Uterus (tissue), 4 donors: ENCODE results near the gene ASB12. TPM values are rescaled to one million over a fixed set of nuclear protein-coding genes. Genes with fewer than 3 reads are reported as not detected.

ENCODE experiments used
- DNase-seq, 2 donors: peaks; one replicate each; pipeline ENCODE4 v3.0.0-alpha.2; 2019 to 2020
- H3K27ac ChIP-seq, 2 donors: fragments of 200-600 bp; sonication (generic); 1 replicate in 1 of 2; 2 replicates in 1 of 2; pipeline ENCODE4 v1.5.1; 2016 to 2018
- H3K27me3 ChIP-seq, 2 donors: fragments of 200-600 bp; sonication (generic); one replicate each; pipeline ENCODE4 v1.5.1; 2018 to 2019; ENCODE audit warnings: control low read depth in 1 of 2
- H3K36me3 ChIP-seq, 2 donors: fragments of 200-600 bp; sonication (generic); one replicate each; pipeline ENCODE4 v1.5.1; 2019; ENCODE audit warnings: control low read depth in 1 of 2
- H3K4me1 ChIP-seq, 2 donors: fragments of 200-600 bp; sonication (generic); one replicate each; pipeline ENCODE4 v1.5.1; 2018 to 2019; ENCODE audit warnings: control low read depth in 1 of 2
- H3K4me3 ChIP-seq, 2 donors: fragments of 200-600 bp; sonication (generic); 1 replicate in 1 of 2; 2 replicates in 1 of 2; pipeline ENCODE4 v1.5.1; 2018 to 2019; ENCODE audit warnings: mild to moderate bottlenecking in 1 of 2
- H3K9me3 ChIP-seq, 2 donors: fragments of 200-600 bp; sonication (generic); one replicate each; pipeline ENCODE4 v1.5.1; 2019; ENCODE audit warnings: control low read depth in 1 of 2
- POLR2A ChIP-seq, 2 donors: fragments of 450-650 bp; IDR thresholded peaks; one replicate each; pipeline ENCODE4 v1.6.1; 2016; ENCODE audit warnings: antibody characterized with exemption in 2 of 2, mild to moderate bottlenecking in 1 of 2, moderate library complexity in 1 of 2
- intact Hi-C: fragments of 100-400 bp; cut with DNase I; formaldehyde crosslinking; loops from one replicate; pipeline ENCODE4 v1.15.1; 2023; ENCODE audit warnings: low total_unique reads
- total RNA-seq, 4 donors: library from RNA; depleted of rRNA in 3 of 4; stranded (reverse); fragments of >200 nt in 3 of 4; gene quantifications; one replicate each; pipeline versions ENCODE4 v1.1.0 to v1.2.4, GENCODE V29; 2014 to 2023
- TF ChIP-seq, protein P1 (sequence below), 4 experiments: fragments of 200-600 bp in 2 of 4; fragments of 450-650 bp in 2 of 4; sonication (generic) in 2 of 4; IDR thresholded peaks; one replicate each; pipeline ENCODE4 v1.5.1; 2016 to 2019; ENCODE audit warnings: antibody characterized with exemption in 4 of 4, mild to moderate bottlenecking in 2 of 4, moderate library complexity in 1 of 4
- donor health status: DM: yes; HTN: yes; CAD: no.

Gene ASB12
- total RNA-seq, 4 donors from 2014 or later = 0.34 to 0.35 TPM; not detected in 2

DNA sequence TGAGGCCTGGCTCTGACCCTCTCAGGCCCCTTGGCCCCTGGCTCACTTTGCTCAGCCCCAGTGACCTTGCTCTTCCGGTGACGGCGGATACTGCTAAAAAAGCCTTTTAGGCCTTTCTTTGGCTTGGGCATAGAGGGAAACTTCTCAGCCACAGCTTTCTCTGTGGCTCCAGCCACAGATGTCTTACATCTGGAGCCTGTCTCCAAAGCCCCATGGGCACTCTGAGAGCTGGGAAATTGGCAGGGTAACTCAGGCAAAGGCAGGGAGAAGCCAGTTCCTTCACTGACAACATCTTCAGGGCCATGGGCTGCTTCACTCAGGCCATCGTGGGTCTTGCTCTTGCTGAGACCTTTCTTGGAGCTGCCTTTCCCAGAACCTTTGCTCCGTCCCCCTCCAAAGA lies 37.7 kb downstream of the ASB12 start:
- intact Hi-C loops = no loop called here
- no peak overlapping the region for H3K27ac ChIP-seq
- no peaks in the 10 kb centered on the region for H3K36me3 ChIP-seq
- no peaks in the 10 kb centered on the region for H3K4me1 ChIP-seq
- TF ChIP-seq, protein P1, sequence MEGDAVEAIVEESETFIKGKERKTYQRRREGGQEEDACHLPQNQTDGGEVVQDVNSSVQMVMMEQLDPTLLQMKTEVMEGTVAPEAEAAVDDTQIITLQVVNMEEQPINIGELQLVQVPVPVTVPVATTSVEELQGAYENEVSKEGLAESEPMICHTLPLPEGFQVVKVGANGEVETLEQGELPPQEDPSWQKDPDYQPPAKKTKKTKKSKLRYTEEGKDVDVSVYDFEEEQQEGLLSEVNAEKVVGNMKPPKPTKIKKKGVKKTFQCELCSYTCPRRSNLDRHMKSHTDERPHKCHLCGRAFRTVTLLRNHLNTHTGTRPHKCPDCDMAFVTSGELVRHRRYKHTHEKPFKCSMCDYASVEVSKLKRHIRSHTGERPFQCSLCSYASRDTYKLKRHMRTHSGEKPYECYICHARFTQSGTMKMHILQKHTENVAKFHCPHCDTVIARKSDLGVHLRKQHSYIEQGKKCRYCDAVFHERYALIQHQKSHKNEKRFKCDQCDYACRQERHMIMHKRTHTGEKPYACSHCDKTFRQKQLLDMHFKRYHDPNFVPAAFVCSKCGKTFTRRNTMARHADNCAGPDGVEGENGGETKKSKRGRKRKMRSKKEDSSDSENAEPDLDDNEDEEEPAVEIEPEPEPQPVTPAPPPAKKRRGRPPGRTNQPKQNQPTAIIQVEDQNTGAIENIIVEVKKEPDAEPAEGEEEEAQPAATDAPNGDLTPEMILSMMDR (IDR thresholded peaks at IDR 0.05) = no peak
- no peak for TF ChIP-seq POLR2A (IDR thresholded peaks at IDR 0.05)
- no peak overlapping the region for H3K4me3 ChIP-seq
- DNase-seq = no peak
- H3K27me3 ChIP-seq = no peaks in the 10 kb centered on the region
- H3K9me3 ChIP-seq = no peaks in the 10 kb centered on the region

DNA sequence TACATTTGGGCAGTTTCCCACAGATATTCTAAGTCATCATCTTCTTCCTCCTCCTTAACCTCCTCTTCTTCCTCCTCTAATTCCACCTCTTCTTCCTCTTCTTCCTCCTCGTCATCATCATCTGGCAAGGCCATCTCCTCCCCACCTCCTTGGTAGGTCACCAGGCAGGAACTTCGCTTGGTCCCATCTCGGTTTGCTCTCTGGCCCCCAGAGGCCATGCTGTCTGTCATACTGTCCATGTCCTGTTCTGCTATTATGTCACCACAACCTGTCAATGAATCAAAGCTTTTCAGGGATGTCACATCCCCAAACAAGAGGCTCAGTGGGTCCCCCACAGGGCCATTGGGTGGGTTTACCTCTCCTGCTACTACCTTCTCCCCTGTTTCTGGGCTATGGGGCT lies 38.4 kb downstream of the ASB12 start:
- intact Hi-C loops = no loop called here

DNA sequence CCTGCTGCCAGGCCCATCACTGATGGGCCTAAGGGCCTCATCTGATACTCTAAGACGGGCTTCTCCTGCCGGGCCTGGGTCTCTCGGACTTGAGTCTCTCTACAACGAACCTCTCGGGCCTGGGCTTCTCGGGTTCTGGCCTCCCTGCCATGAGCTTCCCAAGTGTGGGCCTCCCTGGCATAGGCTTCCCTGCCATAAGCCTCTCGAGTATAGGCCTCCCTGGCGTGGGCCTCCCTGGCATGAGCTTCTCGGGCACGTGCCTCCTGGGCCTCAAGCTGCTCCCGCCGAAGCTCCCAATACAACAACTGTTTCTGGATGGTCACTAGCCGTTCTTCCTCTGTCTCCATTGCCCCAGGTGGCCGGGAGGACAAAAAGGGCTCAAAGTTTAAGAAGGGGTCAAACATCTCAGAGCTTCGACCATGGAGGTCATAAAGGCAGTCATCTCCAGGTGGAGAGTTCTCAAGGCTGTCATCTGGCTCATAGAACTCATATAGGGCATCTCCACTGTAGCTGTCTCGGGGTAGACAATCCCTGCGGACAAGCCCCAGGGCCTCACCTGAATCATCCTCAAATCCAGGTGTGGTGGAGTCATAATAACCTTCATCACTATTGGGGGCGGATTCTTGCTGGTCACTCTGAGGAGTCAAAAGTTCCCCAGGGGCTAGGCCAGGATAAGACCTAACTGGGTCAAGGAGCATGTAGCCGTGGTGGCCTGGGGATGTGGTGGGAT lies 39.0 kb downstream of the ASB12 start:
- H3K27ac ChIP-seq = no peak overlapping the region
- intact Hi-C loops = no loop called here
- H3K4me1 ChIP-seq = no peaks in the 10 kb centered on the region
- H3K36me3 ChIP-seq = no peaks in the 10 kb centered on the region
- DNase-seq = no peak
- no peak for TF ChIP-seq POLR2A (IDR thresholded peaks at IDR 0.05)
- TF ChIP-seq, protein P1 (IDR thresholded peaks at IDR 0.05) = no peak
- no peaks in the 10 kb centered on the region for H3K9me3 ChIP-seq
- H3K27me3 ChIP-seq = no peaks in the 10 kb centered on the region
- no peak overlapping the region for H3K4me3 ChIP-seq

More for the DNA sequence above, 38.4 kb downstream of the ASB12 start:
- Histone ChIP-seq H3K9me3 (no peaks in the 10 kb centered on the region), H3K27ac (no peak overlapping the region), H3K36me3 (no peaks in the 10 kb centered on the region), H3K4me3 (no peak overlapping the region), H3K4me1 (no peaks in the 10 kb centered on the region), H3K27me3 (no peaks in the 10 kb centered on the region)
- no peak for TF ChIP-seq POLR2A (IDR thresholded peaks at IDR 0.05)
- TF ChIP-seq, protein P1 (IDR thresholded peaks at IDR 0.05) = no peak
- DNase-seq = no peak

DNA sequence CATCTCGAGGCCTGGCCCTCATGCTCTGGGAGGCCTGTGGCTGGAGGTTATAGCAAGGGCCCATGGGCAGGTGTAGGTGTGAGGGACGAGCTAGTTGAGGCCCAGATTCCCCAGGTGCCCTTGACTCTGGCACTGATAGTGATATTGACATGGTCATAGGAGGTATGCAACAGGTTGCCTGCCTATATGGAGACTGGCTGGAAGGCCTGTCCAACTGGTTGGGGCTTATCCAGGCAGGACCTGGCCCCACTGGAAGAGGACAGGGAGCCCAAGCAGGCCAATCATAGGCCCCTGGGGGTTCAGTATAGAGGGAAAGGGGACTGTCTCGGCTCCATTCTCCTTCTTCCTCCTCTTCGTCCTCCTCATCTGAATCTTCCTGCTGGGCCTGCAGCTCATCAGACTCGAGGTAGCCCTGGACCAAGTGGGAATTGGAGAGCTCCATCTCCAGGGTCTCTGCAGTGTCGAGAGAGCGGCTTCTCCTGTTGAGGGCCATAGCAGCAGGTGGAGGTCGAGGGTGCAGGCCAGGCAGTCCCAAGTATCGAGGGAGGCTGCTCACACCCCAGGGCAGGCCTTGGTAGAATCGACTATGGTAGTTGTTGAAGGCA lies 40.2 kb downstream of the ASB12 start:
- TF ChIP-seq, protein P1 (IDR thresholded peaks at IDR 0.05) = no peak
- no peak for TF ChIP-seq POLR2A (IDR thresholded peaks at IDR 0.05)
- no peak overlapping the region for H3K27ac ChIP-seq
- no peak for DNase-seq
- H3K36me3 ChIP-seq = no peaks in the 10 kb centered on the region
- H3K4me1 ChIP-seq = no peaks in the 10 kb centered on the region
- H3K4me3 ChIP-seq = no peak overlapping the region
- intact Hi-C loops = no loop called here
- H3K27me3 ChIP-seq = no peaks in the 10 kb centered on the region
- no peaks in the 10 kb centered on the region for H3K9me3 ChIP-seq

DNA sequence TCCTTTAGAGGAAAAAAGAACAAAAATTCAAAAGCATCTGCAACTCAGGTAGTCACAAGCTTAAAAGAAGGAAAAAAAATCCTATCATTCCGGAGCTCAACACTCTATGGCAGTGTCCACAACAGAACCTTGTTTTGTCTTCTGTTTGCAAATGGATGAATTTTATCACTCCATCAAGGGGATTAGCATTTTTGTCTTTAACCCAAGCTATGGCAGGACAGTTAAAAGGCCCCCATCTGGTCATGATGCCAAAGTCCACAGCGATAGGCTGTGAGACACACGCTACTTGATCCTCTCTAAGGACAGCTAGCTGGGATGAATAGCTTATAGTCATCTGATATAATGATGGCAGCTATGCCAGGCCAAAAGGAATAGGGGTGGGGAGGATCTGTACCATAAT lies 41.5 kb downstream of the ASB12 start:
- Histone ChIP-seq H3K27me3 (no peaks in the 10 kb centered on the region), H3K4me1 (no peaks in the 10 kb centered on the region), H3K36me3 (no peaks in the 10 kb centered on the region), H3K9me3 (no peaks in the 10 kb centered on the region), H3K27ac (no peak overlapping the region), H3K4me3 (no peak overlapping the region)
- intact Hi-C loops = no loop called here
- DNase-seq = no peak
- no peak for TF ChIP-seq POLR2A (IDR thresholded peaks at IDR 0.05)
- TF ChIP-seq, protein P1 (IDR thresholded peaks at IDR 0.05) = no peak
